HEK293T (cell line): ENCODE data around the gene NPEPPS.
"Not testable (repeated sequence)": the region's sequence is repeated elsewhere in the genome, so short reads cannot be mapped to it uniquely, and the experiment has no call there.

Experiments
- ELF4 ChIP-seq: fragments of 450-650 bp; IDR thresholded peaks from 2 replicates; pipeline ENCODE4 v1.6.1; 2017; ENCODE audit warnings: antibody characterized with exemption
- FOXM1 ChIP-seq: fragments of 450-650 bp; IDR thresholded peaks from 2 replicates; pipeline ENCODE4 v1.6.1; 2017; ENCODE audit warnings: mild to moderate bottlenecking, borderline replicate concordance

- TF ChIP-seq ELF4, FOXM1: not testable (repeated sequence)
Measured at GRCh38 chr17:47586378-47587055, 55.6 kb downstream of the NPEPPS start.
